ENCODE results near the gene CACNA2D1.

CACNA2D1 gene

GRCh38 chr7:82284936-82285519 is 158.5 kb downstream of the CACNA2D1 start:
- no peak for DNase-seq (ENCODE audit: low read depth)

- DNase-seq (ENCODE audit: low read depth), result no peak
Measured at GRCh38 chr7:82275342-82275741, 168.2 kb downstream of the CACNA2D1 start.

GRCh38 chr7:82274681-82275080 is 168.9 kb downstream of the CACNA2D1 start:
- DNase-seq (ENCODE audit: low read depth), result no peak

GRCh38 chr7:82273886-82274285 is 169.7 kb downstream of the CACNA2D1 start:
- no peak for DNase-seq (ENCODE audit: low read depth)

GRCh38 chr7:82270870-82271269 is 172.7 kb downstream of the CACNA2D1 start:
- no peak for DNase-seq (ENCODE audit: low read depth)

GRCh38 chr7:82268632-82269031 is 174.9 kb downstream of the CACNA2D1 start:
- DNase-seq (ENCODE audit: low read depth), result no peak

GRCh38 chr7:82266081-82266480 is 177.5 kb downstream of the CACNA2D1 start:
- no peak for DNase-seq (ENCODE audit: low read depth)

- DNase-seq (ENCODE audit: low read depth), result no peak
Measured at GRCh38 chr7:82264783-82265305, 178.7 kb downstream of the CACNA2D1 start.

- no peak for DNase-seq (ENCODE audit: low read depth)
Measured at GRCh38 chr7:82263920-82264782, 179.4 kb downstream of the CACNA2D1 start.

- no peak for DNase-seq (ENCODE audit: low read depth)
Measured at GRCh38 chr7:82258181-82258580, 185.4 kb downstream of the CACNA2D1 start.

GRCh38 chr7:82257118-82257695 is 186.4 kb downstream of the CACNA2D1 start:
- no peak for DNase-seq (ENCODE audit: low read depth)

GRCh38 chr7:82255706-82256105 is 187.9 kb downstream of the CACNA2D1 start:
- no peak for DNase-seq (ENCODE audit: low read depth)

- no peak for DNase-seq (ENCODE audit: low read depth)
Measured at GRCh38 chr7:82250598-82250997, 193.0 kb downstream of the CACNA2D1 start.

GRCh38 chr7:82249979-82250378 is 193.6 kb downstream of the CACNA2D1 start:
- DNase-seq (ENCODE audit: low read depth), result no peak

- DNase-seq (ENCODE audit: low read depth), result no peak
Measured at GRCh38 chr7:82247814-82248433, 195.7 kb downstream of the CACNA2D1 start.

- DNase-seq (ENCODE audit: low read depth), result no peak
Measured at GRCh38 chr7:82244947-82245517, 198.5 kb downstream of the CACNA2D1 start.

GRCh38 chr7:82241356-82241755 is 202.2 kb downstream of the CACNA2D1 start:
- no peak for DNase-seq (ENCODE audit: low read depth)

- no peak for DNase-seq (ENCODE audit: low read depth)
Measured at GRCh38 chr7:82235713-82236112, 207.9 kb downstream of the CACNA2D1 start.

GRCh38 chr7:82234457-82235049 is 209.0 kb downstream of the CACNA2D1 start:
- no peak for DNase-seq (ENCODE audit: low read depth)

- no peak for DNase-seq (ENCODE audit: low read depth)
Measured at GRCh38 chr7:82230811-82231581, 212.6 kb downstream of the CACNA2D1 start.

- DNase-seq (ENCODE audit: low read depth), result no peak
Measured at GRCh38 chr7:82229164-82229563, 214.4 kb downstream of the CACNA2D1 start.
